GM23338 (cell line): ENCODE data around the gene MAP3K21.

Experiments used
- CREB1 ChIP-seq: fragments of 250-450 bp; sonication (Bioruptor Pico); IDR thresholded peaks from 2 replicates; pipeline ENCODE4 v1.5.0; 2020; ENCODE audit warnings: low read depth, mild to moderate bottlenecking, moderate library complexity
- EZH2 ChIP-seq: fragments of 200-600 bp; sonication (generic); IDR thresholded peaks from one replicate; pipeline ENCODE4 v1.8.0; 2017; ENCODE audit warnings: antibody characterized with exemption, mild to moderate bottlenecking, low read depth; ENCODE audit not compliant: unreplicated experiment
- EZH2phosphoT487 ChIP-seq: fragments of 200-600 bp; sonication (generic); IDR thresholded peaks from one replicate; pipeline ENCODE4 v1.8.1; 2018; ENCODE audit warnings: antibody characterized with exemption; ENCODE audit not compliant: unreplicated experiment
- JUNB ChIP-seq: IDR thresholded peaks from one replicate; pipeline ENCODE4 v1.6.1; 2016; ENCODE audit warnings: antibody characterized with exemption; ENCODE audit not compliant: unreplicated experiment
- NANOG ChIP-seq: IDR thresholded peaks from 2 replicates; pipeline ENCODE4 v1.6.1; 2016; ENCODE audit warnings: antibody characterized with exemption, borderline replicate concordance
- POLR2AphosphoS5 ChIP-seq: IDR thresholded peaks from 2 replicates; pipeline ENCODE4 v1.6.1; 2016; ENCODE audit warnings: antibody characterized with exemption, low read depth
- STAT1 ChIP-seq: IDR thresholded peaks from one replicate; pipeline ENCODE4 v1.6.1; 2016; ENCODE audit warnings: antibody characterized with exemption; ENCODE audit not compliant: unreplicated experiment
- ZNF331 ChIP-seq: fragments of 250-450 bp; sonication (Bioruptor Pico); IDR thresholded peaks from 2 replicates; pipeline ENCODE4 v1.5.0; 2020; ENCODE audit warnings: low read depth, mild to moderate bottlenecking, moderate library complexity
- TF ChIP-seq, protein P1 (sequence below), 2 experiments: fragments of 200-600 bp in 1 of 2; sonication (generic) in 1 of 2; conservative IDR thresholded peaks; 2 replicates each; pipeline versions ENCODE4 v1.5.1 to v1.6.1; 2016 to 2017; ENCODE audit warnings: antibody characterized with exemption in 2 of 2, low read depth in 2 of 2, mild to moderate bottlenecking in 2 of 2, moderate library complexity in 1 of 2
- TF ChIP-seq, protein P2 (sequence below): IDR thresholded peaks from one replicate; pipeline ENCODE4 v1.6.1; 2018; ENCODE audit warnings: antibody characterized with exemption; ENCODE audit not compliant: unreplicated experiment
- TF ChIP-seq, protein P3 (sequence below): IDR thresholded peaks from 2 replicates; pipeline ENCODE4 v1.6.1; 2016; ENCODE audit warnings: antibody characterized with exemption
- TF ChIP-seq, protein P4 (sequence below): fragments of 250-450 bp; sonication (Bioruptor Pico); IDR thresholded peaks from 2 replicates; pipeline ENCODE4 v1.5.0; 2020; ENCODE audit warnings: mild to moderate bottlenecking, moderate library complexity

DNA sequence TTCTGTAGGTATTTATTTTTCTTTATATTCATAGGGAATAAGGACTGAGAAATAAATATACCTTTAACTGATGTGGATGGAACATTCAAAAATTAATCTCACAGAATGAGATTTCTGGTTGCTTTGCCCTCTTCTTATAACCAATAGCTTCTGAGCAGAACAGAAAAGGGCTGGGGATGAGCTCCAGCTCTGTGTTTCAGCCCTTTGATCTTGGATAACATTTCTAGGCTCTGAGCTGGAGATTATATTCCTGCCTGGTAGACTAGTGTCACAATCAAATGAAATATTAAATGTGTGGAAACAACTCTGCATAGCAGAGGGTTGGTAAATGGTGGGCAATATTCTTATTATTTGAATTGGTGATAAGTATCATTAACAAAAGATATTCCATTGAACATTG, 14.6 kb downstream of the MAP3K21 start:
- TF ChIP-seq, protein P1, sequence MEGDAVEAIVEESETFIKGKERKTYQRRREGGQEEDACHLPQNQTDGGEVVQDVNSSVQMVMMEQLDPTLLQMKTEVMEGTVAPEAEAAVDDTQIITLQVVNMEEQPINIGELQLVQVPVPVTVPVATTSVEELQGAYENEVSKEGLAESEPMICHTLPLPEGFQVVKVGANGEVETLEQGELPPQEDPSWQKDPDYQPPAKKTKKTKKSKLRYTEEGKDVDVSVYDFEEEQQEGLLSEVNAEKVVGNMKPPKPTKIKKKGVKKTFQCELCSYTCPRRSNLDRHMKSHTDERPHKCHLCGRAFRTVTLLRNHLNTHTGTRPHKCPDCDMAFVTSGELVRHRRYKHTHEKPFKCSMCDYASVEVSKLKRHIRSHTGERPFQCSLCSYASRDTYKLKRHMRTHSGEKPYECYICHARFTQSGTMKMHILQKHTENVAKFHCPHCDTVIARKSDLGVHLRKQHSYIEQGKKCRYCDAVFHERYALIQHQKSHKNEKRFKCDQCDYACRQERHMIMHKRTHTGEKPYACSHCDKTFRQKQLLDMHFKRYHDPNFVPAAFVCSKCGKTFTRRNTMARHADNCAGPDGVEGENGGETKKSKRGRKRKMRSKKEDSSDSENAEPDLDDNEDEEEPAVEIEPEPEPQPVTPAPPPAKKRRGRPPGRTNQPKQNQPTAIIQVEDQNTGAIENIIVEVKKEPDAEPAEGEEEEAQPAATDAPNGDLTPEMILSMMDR (conservative IDR thresholded peaks at IDR 0.05; ENCODE audit: low read depth in 2 of 2) = no peak
- TF ChIP-seq EZH2phosphoT487 (no peak), POLR2AphosphoS5 (no peak), STAT1 (no peak), JUNB (no peak), EZH2 (no peak), NANOG (no peak), CREB1 (CRISPR knock-in tag) (no peak), ZNF331 (no peak)
- TF ChIP-seq, protein P2, sequence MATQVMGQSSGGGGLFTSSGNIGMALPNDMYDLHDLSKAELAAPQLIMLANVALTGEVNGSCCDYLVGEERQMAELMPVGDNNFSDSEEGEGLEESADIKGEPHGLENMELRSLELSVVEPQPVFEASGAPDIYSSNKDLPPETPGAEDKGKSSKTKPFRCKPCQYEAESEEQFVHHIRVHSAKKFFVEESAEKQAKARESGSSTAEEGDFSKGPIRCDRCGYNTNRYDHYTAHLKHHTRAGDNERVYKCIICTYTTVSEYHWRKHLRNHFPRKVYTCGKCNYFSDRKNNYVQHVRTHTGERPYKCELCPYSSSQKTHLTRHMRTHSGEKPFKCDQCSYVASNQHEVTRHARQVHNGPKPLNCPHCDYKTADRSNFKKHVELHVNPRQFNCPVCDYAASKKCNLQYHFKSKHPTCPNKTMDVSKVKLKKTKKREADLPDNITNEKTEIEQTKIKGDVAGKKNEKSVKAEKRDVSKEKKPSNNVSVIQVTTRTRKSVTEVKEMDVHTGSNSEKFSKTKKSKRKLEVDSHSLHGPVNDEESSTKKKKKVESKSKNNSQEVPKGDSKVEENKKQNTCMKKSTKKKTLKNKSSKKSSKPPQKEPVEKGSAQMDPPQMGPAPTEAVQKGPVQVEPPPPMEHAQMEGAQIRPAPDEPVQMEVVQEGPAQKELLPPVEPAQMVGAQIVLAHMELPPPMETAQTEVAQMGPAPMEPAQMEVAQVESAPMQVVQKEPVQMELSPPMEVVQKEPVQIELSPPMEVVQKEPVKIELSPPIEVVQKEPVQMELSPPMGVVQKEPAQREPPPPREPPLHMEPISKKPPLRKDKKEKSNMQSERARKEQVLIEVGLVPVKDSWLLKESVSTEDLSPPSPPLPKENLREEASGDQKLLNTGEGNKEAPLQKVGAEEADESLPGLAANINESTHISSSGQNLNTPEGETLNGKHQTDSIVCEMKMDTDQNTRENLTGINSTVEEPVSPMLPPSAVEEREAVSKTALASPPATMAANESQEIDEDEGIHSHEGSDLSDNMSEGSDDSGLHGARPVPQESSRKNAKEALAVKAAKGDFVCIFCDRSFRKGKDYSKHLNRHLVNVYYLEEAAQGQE = no peak
- TF ChIP-seq, protein P3, sequence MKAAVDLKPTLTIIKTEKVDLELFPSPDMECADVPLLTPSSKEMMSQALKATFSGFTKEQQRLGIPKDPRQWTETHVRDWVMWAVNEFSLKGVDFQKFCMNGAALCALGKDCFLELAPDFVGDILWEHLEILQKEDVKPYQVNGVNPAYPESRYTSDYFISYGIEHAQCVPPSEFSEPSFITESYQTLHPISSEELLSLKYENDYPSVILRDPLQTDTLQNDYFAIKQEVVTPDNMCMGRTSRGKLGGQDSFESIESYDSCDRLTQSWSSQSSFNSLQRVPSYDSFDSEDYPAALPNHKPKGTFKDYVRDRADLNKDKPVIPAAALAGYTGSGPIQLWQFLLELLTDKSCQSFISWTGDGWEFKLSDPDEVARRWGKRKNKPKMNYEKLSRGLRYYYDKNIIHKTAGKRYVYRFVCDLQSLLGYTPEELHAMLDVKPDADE = no peak
- TF ChIP-seq, protein P4, sequence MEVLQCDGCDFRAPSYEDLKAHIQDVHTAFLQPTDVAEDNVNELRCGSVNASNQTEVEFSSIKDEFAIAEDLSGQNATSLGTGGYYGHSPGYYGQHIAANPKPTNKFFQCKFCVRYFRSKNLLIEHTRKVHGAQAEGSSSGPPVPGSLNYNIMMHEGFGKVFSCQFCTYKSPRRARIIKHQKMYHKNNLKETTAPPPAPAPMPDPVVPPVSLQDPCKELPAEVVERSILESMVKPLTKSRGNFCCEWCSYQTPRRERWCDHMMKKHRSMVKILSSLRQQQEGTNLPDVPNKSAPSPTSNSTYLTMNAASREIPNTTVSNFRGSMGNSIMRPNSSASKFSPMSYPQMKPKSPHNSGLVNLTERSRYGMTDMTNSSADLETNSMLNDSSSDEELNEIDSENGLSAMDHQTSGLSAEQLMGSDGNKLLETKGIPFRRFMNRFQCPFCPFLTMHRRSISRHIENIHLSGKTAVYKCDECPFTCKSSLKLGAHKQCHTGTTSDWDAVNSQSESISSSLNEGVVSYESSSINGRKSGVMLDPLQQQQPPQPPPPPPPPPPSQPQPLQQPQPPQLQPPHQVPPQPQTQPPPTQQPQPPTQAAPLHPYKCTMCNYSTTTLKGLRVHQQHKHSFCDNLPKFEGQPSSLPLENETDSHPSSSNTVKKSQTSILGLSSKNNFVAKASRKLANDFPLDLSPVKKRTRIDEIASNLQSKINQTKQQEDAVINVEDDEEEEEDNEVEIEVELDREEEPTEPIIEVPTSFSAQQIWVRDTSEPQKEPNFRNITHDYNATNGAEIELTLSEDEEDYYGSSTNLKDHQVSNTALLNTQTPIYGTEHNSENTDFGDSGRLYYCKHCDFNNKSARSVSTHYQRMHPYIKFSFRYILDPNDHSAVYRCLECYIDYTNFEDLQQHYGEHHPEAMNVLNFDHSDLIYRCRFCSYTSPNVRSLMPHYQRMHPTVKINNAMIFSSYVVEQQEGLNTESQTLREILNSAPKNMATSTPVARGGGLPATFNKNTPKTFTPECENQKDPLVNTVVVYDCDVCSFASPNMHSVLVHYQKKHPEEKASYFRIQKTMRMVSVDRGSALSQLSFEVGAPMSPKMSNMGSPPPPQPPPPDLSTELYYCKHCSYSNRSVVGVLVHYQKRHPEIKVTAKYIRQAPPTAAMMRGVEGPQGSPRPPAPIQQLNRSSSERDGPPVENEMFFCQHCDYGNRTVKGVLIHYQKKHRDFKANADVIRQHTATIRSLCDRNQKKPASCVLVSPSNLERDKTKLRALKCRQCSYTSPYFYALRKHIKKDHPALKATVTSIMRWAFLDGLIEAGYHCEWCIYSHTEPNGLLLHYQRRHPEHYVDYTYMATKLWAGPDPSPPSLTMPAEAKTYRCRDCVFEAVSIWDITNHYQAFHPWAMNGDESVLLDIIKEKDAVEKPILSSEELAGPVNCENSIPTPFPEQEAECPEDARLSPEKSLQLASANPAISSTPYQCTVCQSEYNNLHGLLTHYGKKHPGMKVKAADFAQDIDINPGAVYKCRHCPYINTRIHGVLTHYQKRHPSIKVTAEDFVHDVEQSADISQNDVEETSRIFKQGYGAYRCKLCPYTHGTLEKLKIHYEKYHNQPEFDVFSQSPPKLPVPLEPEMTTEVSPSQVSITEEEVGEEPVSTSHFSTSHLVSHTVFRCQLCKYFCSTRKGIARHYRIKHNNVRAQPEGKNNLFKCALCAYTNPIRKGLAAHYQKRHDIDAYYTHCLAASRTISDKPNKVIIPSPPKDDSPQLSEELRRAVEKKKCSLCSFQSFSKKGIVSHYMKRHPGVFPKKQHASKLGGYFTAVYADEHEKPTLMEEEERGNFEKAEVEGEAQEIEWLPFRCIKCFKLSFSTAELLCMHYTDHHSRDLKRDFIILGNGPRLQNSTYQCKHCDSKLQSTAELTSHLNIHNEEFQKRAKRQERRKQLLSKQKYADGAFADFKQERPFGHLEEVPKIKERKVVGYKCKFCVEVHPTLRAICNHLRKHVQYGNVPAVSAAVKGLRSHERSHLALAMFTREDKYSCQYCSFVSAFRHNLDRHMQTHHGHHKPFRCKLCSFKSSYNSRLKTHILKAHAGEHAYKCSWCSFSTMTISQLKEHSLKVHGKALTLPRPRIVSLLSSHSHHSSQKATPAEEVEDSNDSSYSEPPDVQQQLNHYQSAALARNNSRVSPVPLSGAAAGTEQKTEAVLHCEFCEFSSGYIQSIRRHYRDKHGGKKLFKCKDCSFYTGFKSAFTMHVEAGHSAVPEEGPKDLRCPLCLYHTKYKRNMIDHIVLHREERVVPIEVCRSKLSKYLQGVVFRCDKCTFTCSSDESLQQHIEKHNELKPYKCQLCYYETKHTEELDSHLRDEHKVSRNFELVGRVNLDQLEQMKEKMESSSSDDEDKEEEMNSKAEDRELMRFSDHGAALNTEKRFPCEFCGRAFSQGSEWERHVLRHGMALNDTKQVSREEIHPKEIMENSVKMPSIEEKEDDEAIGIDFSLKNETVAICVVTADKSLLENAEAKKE (CRISPR knock-in tag) = no peak
